Activated CD4-positive, CD25-positive, alpha-beta regulatory T cell (primary cell): ENCODE measurements around the gene KLHL24.
"Not testable (repeated sequence)": the region's sequence is repeated elsewhere in the genome, so short reads cannot be mapped to it uniquely, and the experiment has no call there.

Experiments
- DNase-seq, 4 experiments: peaks; one replicate each; lab custom pipeline; 2025; lab: John Stamatoyannopoulos, UW

Gene KLHL24

GRCh38 chr3:183697610-183698317 lies 62.3 kb downstream of the KLHL24 start, which contains the start of gene YEATS2:
YEATS2 (plus strand) TSS chr3:183697797; CDS start chr3:183715163, 17,366 bp downstream.
- DNase-seq: peak; percentile 48 to 61 (median 58)

GRCh38 chr3:183698318-183698751 lies 62.9 kb downstream of the KLHL24 start:
- DNase-seq: peak in 2 of 4 experiments; percentile 10 to 43

- DNase-seq: no peak
These were observed 63.3 kb downstream of the KLHL24 start for GRCh38 chr3:183698756-183699155.

- DNase-seq: no peak
These were observed 64.0 kb downstream of the KLHL24 start for GRCh38 chr3:183699238-183699947.

GRCh38 chr3:183701744-183702143 lies 66.3 kb downstream of the KLHL24 start:
- no peak for DNase-seq

GRCh38 chr3:183703892-183704291 lies 68.5 kb downstream of the KLHL24 start:
- DNase-seq: not testable (repeated sequence)

- no peak for DNase-seq
These were observed 74.8 kb downstream of the KLHL24 start for GRCh38 chr3:183710231-183710630.

GRCh38 chr3:183711516-183711915 lies 76.1 kb downstream of the KLHL24 start:
- no peak for DNase-seq

- no peak for DNase-seq
These were observed 79.2 kb downstream of the KLHL24 start for GRCh38 chr3:183714622-183715021.

- no peak for DNase-seq
These were observed 82.6 kb downstream of the KLHL24 start for GRCh38 chr3:183718012-183718411.

GRCh38 chr3:183725387-183725786 lies 90.0 kb downstream of the KLHL24 start:
- DNase-seq: no peak

GRCh38 chr3:183728204-183728603 lies 92.8 kb downstream of the KLHL24 start:
- DNase-seq: no peak

GRCh38 chr3:183730361-183730760 lies 94.9 kb downstream of the KLHL24 start:
- DNase-seq: no peak

GRCh38 chr3:183731611-183732010 lies 96.2 kb downstream of the KLHL24 start:
- DNase-seq: no peak

- DNase-seq: no peak
These were observed 98.1 kb downstream of the KLHL24 start for GRCh38 chr3:183733553-183733952.
